ENCODE measurements around the gene PDE7B. TPM values are rescaled to one million over a fixed set of nuclear protein-coding genes. Genes with fewer than 3 reads are reported as not detected.

PDE7B gene
- total and polyA plus RNA-seq, 4 donors: 0.75 to 5.2 (median 1.3) TPM

DNA sequence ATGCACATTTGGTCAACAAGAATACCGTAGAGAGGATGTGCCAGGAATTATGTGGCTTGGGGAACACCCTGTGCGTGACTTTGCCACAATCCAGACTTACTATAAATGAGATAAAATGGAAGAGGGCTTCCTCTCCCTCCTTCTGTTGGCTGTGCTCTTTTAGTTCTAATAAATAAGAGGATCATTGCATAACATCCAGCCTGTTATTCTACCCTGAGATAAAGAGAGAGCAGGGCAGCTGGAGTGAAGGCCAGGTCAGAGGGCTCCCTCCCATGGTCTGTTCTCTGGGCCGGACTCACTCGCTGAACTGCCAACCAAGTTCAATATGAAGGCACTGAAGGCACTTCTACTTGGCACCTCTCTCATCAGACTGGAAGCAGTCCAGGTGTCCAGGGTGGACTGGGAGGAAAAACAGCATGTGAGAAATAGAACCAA, 306.9 kb downstream of the PDE7B start:
- TF ChIP-seq SP1 (IDR thresholded peaks at IDR 0.05) (peak; percentile 73), FOXA1 (IDR thresholded peaks at IDR 0.05) (peak; percentile 52), YY1 (IDR thresholded peaks at IDR 0.05) (peak; percentile 70), GABPA (IDR thresholded peaks at IDR 0.05 in 1 of 2, conservative IDR thresholded peaks at IDR 0.05 in 1 of 2) (no peak), NR2F2 (IDR thresholded peaks at IDR 0.05) (peak; percentile 97), FOXA2 (IDR thresholded peaks at IDR 0.05) (peak; percentile 47), HNF4G (IDR thresholded peaks at IDR 0.05) (peak; percentile 55), RAD21 (IDR thresholded peaks at IDR 0.05) (peak; percentile 76 to 87), TAF1 (conservative IDR thresholded peaks at IDR 0.05) (no peak), HNF4A (conservative IDR thresholded peaks at IDR 0.05) (peak; percentile 89 to 95), EGR1 (IDR thresholded peaks at IDR 0.05; ENCODE audit: low read depth in 2 of 2) (no peak), RXRA (IDR thresholded peaks at IDR 0.05) (peak; percentile 94 to 96), JUND (IDR thresholded peaks at IDR 0.05) (peak; percentile 56 to 66)
- TF ChIP-seq, protein P1, sequence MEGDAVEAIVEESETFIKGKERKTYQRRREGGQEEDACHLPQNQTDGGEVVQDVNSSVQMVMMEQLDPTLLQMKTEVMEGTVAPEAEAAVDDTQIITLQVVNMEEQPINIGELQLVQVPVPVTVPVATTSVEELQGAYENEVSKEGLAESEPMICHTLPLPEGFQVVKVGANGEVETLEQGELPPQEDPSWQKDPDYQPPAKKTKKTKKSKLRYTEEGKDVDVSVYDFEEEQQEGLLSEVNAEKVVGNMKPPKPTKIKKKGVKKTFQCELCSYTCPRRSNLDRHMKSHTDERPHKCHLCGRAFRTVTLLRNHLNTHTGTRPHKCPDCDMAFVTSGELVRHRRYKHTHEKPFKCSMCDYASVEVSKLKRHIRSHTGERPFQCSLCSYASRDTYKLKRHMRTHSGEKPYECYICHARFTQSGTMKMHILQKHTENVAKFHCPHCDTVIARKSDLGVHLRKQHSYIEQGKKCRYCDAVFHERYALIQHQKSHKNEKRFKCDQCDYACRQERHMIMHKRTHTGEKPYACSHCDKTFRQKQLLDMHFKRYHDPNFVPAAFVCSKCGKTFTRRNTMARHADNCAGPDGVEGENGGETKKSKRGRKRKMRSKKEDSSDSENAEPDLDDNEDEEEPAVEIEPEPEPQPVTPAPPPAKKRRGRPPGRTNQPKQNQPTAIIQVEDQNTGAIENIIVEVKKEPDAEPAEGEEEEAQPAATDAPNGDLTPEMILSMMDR (IDR thresholded peaks at IDR 0.05; ENCODE audit: low read depth, low read length, missing input control): peak; percentile 38
- TF ChIP-seq, protein P2, sequence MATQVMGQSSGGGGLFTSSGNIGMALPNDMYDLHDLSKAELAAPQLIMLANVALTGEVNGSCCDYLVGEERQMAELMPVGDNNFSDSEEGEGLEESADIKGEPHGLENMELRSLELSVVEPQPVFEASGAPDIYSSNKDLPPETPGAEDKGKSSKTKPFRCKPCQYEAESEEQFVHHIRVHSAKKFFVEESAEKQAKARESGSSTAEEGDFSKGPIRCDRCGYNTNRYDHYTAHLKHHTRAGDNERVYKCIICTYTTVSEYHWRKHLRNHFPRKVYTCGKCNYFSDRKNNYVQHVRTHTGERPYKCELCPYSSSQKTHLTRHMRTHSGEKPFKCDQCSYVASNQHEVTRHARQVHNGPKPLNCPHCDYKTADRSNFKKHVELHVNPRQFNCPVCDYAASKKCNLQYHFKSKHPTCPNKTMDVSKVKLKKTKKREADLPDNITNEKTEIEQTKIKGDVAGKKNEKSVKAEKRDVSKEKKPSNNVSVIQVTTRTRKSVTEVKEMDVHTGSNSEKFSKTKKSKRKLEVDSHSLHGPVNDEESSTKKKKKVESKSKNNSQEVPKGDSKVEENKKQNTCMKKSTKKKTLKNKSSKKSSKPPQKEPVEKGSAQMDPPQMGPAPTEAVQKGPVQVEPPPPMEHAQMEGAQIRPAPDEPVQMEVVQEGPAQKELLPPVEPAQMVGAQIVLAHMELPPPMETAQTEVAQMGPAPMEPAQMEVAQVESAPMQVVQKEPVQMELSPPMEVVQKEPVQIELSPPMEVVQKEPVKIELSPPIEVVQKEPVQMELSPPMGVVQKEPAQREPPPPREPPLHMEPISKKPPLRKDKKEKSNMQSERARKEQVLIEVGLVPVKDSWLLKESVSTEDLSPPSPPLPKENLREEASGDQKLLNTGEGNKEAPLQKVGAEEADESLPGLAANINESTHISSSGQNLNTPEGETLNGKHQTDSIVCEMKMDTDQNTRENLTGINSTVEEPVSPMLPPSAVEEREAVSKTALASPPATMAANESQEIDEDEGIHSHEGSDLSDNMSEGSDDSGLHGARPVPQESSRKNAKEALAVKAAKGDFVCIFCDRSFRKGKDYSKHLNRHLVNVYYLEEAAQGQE (IDR thresholded peaks at IDR 0.05): peak; percentile 26
- TF ChIP-seq, protein P3, sequence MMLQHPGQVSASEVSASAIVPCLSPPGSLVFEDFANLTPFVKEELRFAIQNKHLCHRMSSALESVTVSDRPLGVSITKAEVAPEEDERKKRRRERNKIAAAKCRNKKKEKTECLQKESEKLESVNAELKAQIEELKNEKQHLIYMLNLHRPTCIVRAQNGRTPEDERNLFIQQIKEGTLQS (IDR thresholded peaks at IDR 0.05): no peak
- TF ChIP-seq, protein P4, sequence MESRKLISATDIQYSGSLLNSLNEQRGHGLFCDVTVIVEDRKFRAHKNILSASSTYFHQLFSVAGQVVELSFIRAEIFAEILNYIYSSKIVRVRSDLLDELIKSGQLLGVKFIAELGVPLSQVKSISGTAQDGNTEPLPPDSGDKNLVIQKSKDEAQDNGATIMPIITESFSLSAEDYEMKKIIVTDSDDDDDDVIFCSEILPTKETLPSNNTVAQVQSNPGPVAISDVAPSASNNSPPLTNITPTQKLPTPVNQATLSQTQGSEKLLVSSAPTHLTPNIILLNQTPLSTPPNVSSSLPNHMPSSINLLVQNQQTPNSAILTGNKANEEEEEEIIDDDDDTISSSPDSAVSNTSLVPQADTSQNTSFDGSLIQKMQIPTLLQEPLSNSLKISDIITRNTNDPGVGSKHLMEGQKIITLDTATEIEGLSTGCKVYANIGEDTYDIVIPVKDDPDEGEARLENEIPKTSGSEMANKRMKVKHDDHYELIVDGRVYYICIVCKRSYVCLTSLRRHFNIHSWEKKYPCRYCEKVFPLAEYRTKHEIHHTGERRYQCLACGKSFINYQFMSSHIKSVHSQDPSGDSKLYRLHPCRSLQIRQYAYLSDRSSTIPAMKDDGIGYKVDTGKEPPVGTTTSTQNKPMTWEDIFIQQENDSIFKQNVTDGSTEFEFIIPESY (IDR thresholded peaks at IDR 0.05): no peak
- TF ChIP-seq, protein P5, sequence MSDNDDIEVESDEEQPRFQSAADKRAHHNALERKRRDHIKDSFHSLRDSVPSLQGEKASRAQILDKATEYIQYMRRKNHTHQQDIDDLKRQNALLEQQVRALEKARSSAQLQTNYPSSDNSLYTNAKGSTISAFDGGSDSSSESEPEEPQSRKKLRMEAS (IDR thresholded peaks at IDR 0.05): peak; percentile 80
- Histone ChIP-seq H3K27me3 (ENCODE audit: control insufficient read depth in 4 of 4, insufficient read depth in 4 of 4, low read length in 3 of 4) (no peaks in the 10 kb centered on the region), H3K4me3 (ENCODE audit: low read depth in 1 of 3, low read length in 3 of 3) (no peak overlapping the region), H3K27ac (ENCODE audit: low read depth in 1 of 2, low read length in 2 of 2) (peak overlapping the region in 1 of 2 donors; percentile 43), H3K9ac (ENCODE audit: low read depth in 1 of 2, low read length in 2 of 2) (no peak overlapping the region), H3K4me1 (ENCODE audit: control insufficient read depth in 4 of 4, insufficient read depth in 4 of 4, low read length in 3 of 4) (peaks cover 0 to 25% (median 23%) of the 10 kb centered on the region in 4 donors), H3K36me3 (ENCODE audit: control insufficient read depth in 4 of 4, insufficient read depth in 3 of 4, low read depth in 1 of 4, low read length in 3 of 4) (no peaks in the 10 kb centered on the region), H3K9me3 (ENCODE audit: control insufficient read depth in 4 of 4, low read length in 3 of 4) (no peaks in the 10 kb centered on the region)
- WGBS: 30% methylated on average over 4 of the region's 4 CpGs
- no peak for DNase-seq (ENCODE audit: low spot score)
